ENCODE measurements around the gene MUC5B.

GRCh38 chr11:1236316-1237127 is 13.7 kb downstream of the MUC5B start:
- TF ChIP-seq POLR2A (IDR thresholded peaks at IDR 0.05), result no peak
- TF ChIP-seq CTCF (IDR thresholded peaks at IDR 0.05), result no peak

Data from testis (tissue), 2 donors.